Ishikawa (cell line): ENCODE measurements around the gene CDR2.

Experiments used
- EP300 ChIP-seq: IDR thresholded peaks from 2 replicates; pipeline ENCODE4 v1.6.1; 2012; ENCODE audit warnings: borderline replicate concordance
- NFIC ChIP-seq: IDR thresholded peaks from 2 replicates; pipeline ENCODE4 v1.6.1; 2012
- TAF1 ChIP-seq: IDR thresholded peaks from 2 replicates; pipeline ENCODE4 v1.6.1; 2012; ENCODE audit warnings: low read depth, mild to moderate bottlenecking
- YY1 ChIP-seq: IDR thresholded peaks from 2 replicates; pipeline ENCODE4 v1.6.1; 2012; ENCODE audit warnings: low read depth
- ZBTB7A ChIP-seq: IDR thresholded peaks from 2 replicates; pipeline ENCODE4 v1.6.1; 2012; ENCODE audit warnings: low read depth
- TF ChIP-seq, protein P1 (sequence below): IDR thresholded peaks from 2 replicates; pipeline ENCODE4 v1.6.1; 2012; ENCODE audit warnings: low read depth, mild to moderate bottlenecking
- TF ChIP-seq, protein P2 (sequence below): IDR thresholded peaks from 2 replicates; pipeline ENCODE4 v1.6.1; 2012

DNA sequence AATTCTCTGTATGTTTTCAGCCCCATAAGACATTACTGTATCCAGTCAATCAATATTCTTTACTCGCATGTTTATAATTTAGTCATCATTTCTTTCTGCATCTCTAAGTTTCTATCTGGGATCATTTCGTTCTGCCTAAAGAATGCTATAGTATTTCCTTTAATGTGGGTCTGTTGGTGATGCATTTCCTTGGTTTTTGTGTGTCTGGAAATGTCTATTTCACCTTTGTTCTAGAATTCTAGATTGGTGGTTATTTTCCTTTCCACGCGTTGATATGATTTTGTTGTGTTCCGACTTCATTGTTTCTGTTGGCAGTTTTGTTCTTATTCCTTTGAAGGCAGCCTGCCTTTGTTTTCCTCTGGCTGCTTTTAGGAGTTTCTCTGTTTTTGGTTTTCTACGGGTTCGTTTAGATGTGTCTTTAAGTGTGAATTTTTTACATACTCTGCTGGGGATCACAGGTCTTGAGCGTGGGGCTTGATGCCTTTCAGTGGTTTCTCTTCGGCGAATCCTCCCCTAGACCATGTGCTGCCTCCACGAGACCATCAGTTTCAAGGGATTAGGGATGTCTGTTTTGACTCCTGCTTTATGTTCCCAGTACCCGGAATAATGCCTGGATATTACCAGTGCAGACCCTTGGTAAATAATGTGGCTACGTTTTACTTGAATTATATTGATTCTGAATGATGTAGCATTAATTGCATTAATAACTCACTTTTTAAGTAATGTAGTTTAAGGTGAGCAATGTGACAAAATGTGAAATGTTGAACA is 53.7 kb downstream of the CDR2 start:
- TF ChIP-seq, protein P1, sequence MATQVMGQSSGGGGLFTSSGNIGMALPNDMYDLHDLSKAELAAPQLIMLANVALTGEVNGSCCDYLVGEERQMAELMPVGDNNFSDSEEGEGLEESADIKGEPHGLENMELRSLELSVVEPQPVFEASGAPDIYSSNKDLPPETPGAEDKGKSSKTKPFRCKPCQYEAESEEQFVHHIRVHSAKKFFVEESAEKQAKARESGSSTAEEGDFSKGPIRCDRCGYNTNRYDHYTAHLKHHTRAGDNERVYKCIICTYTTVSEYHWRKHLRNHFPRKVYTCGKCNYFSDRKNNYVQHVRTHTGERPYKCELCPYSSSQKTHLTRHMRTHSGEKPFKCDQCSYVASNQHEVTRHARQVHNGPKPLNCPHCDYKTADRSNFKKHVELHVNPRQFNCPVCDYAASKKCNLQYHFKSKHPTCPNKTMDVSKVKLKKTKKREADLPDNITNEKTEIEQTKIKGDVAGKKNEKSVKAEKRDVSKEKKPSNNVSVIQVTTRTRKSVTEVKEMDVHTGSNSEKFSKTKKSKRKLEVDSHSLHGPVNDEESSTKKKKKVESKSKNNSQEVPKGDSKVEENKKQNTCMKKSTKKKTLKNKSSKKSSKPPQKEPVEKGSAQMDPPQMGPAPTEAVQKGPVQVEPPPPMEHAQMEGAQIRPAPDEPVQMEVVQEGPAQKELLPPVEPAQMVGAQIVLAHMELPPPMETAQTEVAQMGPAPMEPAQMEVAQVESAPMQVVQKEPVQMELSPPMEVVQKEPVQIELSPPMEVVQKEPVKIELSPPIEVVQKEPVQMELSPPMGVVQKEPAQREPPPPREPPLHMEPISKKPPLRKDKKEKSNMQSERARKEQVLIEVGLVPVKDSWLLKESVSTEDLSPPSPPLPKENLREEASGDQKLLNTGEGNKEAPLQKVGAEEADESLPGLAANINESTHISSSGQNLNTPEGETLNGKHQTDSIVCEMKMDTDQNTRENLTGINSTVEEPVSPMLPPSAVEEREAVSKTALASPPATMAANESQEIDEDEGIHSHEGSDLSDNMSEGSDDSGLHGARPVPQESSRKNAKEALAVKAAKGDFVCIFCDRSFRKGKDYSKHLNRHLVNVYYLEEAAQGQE, result no peak
- TF ChIP-seq NFIC, result no peak
- no peak for TF ChIP-seq ZBTB7A
- TF ChIP-seq YY1, result no peak
- TF ChIP-seq, protein P2, sequence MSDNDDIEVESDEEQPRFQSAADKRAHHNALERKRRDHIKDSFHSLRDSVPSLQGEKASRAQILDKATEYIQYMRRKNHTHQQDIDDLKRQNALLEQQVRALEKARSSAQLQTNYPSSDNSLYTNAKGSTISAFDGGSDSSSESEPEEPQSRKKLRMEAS, result no peak
- TF ChIP-seq EP300, result no peak
- no peak for TF ChIP-seq TAF1
